Fibroblast of lung (primary cell): Measurements from ENCODE around the gene PRSS16. TPM values are rescaled to one million over a fixed set of nuclear protein-coding genes. Genes with fewer than 3 reads are reported as not detected.

ENCODE experiments used
- DNase-seq, 2 donors: peaks; one replicate each; pipeline versions ENCODE4 v3.0.0 to v3.0.0-alpha.2; 2010; ENCODE audit warnings: low read depth in 2 of 2
- H2AFZ ChIP-seq: 2 replicates; pipeline ENCODE4 v1.5.1; 2012; ENCODE audit warnings: low read length, control low read depth, inconsistent platforms
- H3K27ac ChIP-seq: 2 replicates; pipeline ENCODE4 v1.5.1; 2011; ENCODE audit warnings: low read length, control low read depth; ENCODE audit not compliant: insufficient read depth
- H3K27me3 ChIP-seq: 2 replicates; pipeline ENCODE4 v1.5.1; 2011; ENCODE audit warnings: mild to moderate bottlenecking, low read length; ENCODE audit not compliant: control insufficient read depth, insufficient read depth
- H3K36me3 ChIP-seq: 2 replicates; pipeline ENCODE4 v1.5.1; 2011; ENCODE audit warnings: low read length; ENCODE audit not compliant: control insufficient read depth, insufficient read depth
- H3K4me1 ChIP-seq: 2 replicates; pipeline ENCODE4 v1.5.1; 2011; ENCODE audit warnings: low read length; ENCODE audit not compliant: control insufficient read depth, insufficient read depth; ENCODE audit errors: extremely low read depth
- H3K4me2 ChIP-seq: 2 replicates; pipeline ENCODE4 v1.5.1; 2011; ENCODE audit warnings: low read length, control low read depth; ENCODE audit not compliant: insufficient read depth; ENCODE audit errors: extremely low read depth
- H3K4me3 ChIP-seq, 4 experiments: fragments of 200-600 bp in 1 of 4; sonication (generic) in 1 of 4; replicated peaks in 1 of 4; 2 replicates each; pipeline ENCODE4 v1.5.1; 2011 to 2016; ENCODE audit warnings: low read length in 4 of 4, low read depth in 3 of 4, mild to moderate bottlenecking in 3 of 4, control low read depth in 2 of 4, inconsistent platforms in 1 of 4, mixed read lengths in 1 of 4; ENCODE audit not compliant: insufficient read depth in 1 of 4; ENCODE audit errors: control extremely low read depth in 1 of 4
- H3K79me2 ChIP-seq: 2 replicates; pipeline ENCODE4 v1.5.1; 2012; ENCODE audit warnings: mild to moderate bottlenecking, low read length, inconsistent platforms; ENCODE audit not compliant: control insufficient read depth, insufficient read depth
- H3K9ac ChIP-seq: 2 replicates; pipeline ENCODE4 v1.5.1; 2011; ENCODE audit warnings: mild to moderate bottlenecking, low read length, control low read depth; ENCODE audit not compliant: insufficient read depth
- H3K9me3 ChIP-seq: 2 replicates; pipeline ENCODE4 v1.5.1; 2012; ENCODE audit warnings: low read depth, low read length; ENCODE audit not compliant: control insufficient read depth, insufficient read depth
- H4K20me1 ChIP-seq: 2 replicates; pipeline ENCODE4 v1.5.1; 2011; ENCODE audit warnings: low read length; ENCODE audit not compliant: control insufficient read depth, insufficient read depth; ENCODE audit errors: extremely low read depth
- CTCF ChIP-seq, 2 donors: IDR thresholded peaks in 1 of 2; conservative IDR thresholded peaks in 1 of 2; 1 replicate in 1 of 2; 2 replicates in 1 of 2; pipeline ENCODE4 v1.5.1; 2011 to 2012; ENCODE audit warnings: low read length in 2 of 2, control low read depth in 1 of 2, inconsistent platforms in 1 of 2, low read depth in 1 of 2, mild to moderate bottlenecking in 1 of 2
- EZH2 ChIP-seq: IDR thresholded peaks from 2 replicates; pipeline ENCODE4 v1.5.1; 2012; ENCODE audit warnings: low read length, control low read depth, mild to moderate bottlenecking; ENCODE audit errors: missing control alignments
- polyA plus RNA-seq, 2 donors: library from polyadenylated mRNA; depleted of rRNA in 1 of 2; stranded (reverse) in 1 of 2; unstranded in 1 of 2; fragments of >200 nt; gene quantifications; 2 replicates each; pipeline ENCODE4 v1.2.1, GENCODE V29; 2011 to 2012; ENCODE audit warnings: missing spikeins in 1 of 2
- total RNA-seq: library from RNA; depleted of rRNA; stranded (reverse); fragments of >200 nt; gene quantifications from 2 replicates; pipeline ENCODE4 v1.2.1, GENCODE V29; 2014

Gene PRSS16
- total and polyA plus RNA-seq, 2 donors (not counting 1 experiment from before 2014, with no cell fraction given): not detected

GRCh38 chr6:27224729-27225128, 22.8 kb upstream of the PRSS16 start:
- Histone ChIP-seq H3K4me2 (no peak overlapping the region), H4K20me1 (no peaks in the 10 kb centered on the region), H3K27me3 (no peaks in the 10 kb centered on the region), H3K9me3 (no peaks in the 10 kb centered on the region), H3K4me3 (no peak overlapping the region), H3K36me3 (no peaks in the 10 kb centered on the region), H2AFZ (no peak overlapping the region), H3K9ac (no peak overlapping the region), H3K27ac (no peak overlapping the region), H3K79me2 (no peaks in the 10 kb centered on the region), H3K4me1 (no peaks in the 10 kb centered on the region)
- TF ChIP-seq CTCF (conservative IDR thresholded peaks at IDR 0.05 in 1 of 2, IDR thresholded peaks at IDR 0.05 in 1 of 2; ENCODE audit: low read depth in 1 of 2, low read length in 2 of 2): no peak
- no peak for TF ChIP-seq EZH2
- no peak for DNase-seq

DNA sequence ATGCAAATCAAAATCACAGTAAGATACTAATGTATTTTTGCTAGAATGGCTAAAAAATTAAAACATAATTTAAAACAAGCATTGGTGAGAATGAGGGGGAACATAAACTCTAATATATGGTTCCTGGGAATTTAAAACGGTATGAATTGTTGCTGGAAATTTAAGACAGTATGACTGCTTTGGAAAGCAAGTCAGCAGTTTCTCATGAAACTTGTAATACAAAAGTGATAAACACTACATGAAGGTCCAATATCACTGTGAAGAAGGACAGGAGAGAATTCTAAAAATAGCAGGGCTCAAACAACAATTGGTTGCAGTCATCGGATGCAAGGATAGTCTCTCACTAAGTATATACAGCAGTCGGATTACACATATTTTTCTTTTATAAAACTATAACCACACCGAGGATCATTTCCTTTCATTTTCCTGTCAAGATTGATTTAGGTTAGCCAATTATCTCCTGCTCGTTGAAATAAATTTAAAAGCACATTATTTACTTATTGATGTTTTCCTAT, 18.5 kb upstream of the PRSS16 start:
- H3K79me2 ChIP-seq: no peaks in the 10 kb centered on the region
- no peak overlapping the region for H3K9ac ChIP-seq
- H4K20me1 ChIP-seq: no peaks in the 10 kb centered on the region
- H2AFZ ChIP-seq: no peak overlapping the region
- no peaks in the 10 kb centered on the region for H3K4me1 ChIP-seq
- H3K9me3 ChIP-seq: no peaks in the 10 kb centered on the region
- no peaks in the 10 kb centered on the region for H3K36me3 ChIP-seq
- no peaks in the 10 kb centered on the region for H3K27me3 ChIP-seq
- TF ChIP-seq EZH2 (no peak), CTCF (conservative IDR thresholded peaks at IDR 0.05 in 1 of 2, IDR thresholded peaks at IDR 0.05 in 1 of 2; ENCODE audit: low read depth in 1 of 2, low read length in 2 of 2) (no peak)
- DNase-seq: no peak
- no peak overlapping the region for H3K4me2 ChIP-seq
- H3K27ac ChIP-seq: no peak overlapping the region
- H3K4me3 ChIP-seq: no peak overlapping the region

DNA sequence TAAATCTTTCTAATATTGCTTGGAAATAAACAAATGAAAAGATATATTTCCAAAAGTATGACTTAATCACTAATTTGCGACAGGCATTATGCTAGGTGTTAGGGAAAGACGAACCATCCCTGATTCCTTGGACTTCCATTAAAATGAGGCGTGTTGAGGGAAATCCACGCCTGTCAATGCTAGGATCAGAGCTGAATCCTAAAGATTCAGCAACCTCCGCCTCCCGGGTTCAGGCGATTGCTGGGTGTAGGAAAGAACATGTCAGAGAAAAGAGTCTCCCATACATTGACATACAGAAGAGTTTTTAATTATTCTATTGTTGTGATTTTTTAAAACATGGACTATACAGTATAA, 16.8 kb upstream of the PRSS16 start:
- Histone ChIP-seq H3K79me2 (no peaks in the 10 kb centered on the region), H3K4me3 (no peak overlapping the region), H3K4me1 (no peaks in the 10 kb centered on the region), H3K27me3 (no peaks in the 10 kb centered on the region), H3K27ac (no peak overlapping the region), H3K9ac (no peak overlapping the region), H3K4me2 (peak overlapping the region; percentile 7), H3K9me3 (no peaks in the 10 kb centered on the region), H3K36me3 (no peaks in the 10 kb centered on the region), H4K20me1 (no peaks in the 10 kb centered on the region), H2AFZ (no peak overlapping the region)
- TF ChIP-seq EZH2 (no peak), CTCF (conservative IDR thresholded peaks at IDR 0.05 in 1 of 2, IDR thresholded peaks at IDR 0.05 in 1 of 2; ENCODE audit: low read depth in 1 of 2, low read length in 2 of 2) (no peak)
- DNase-seq: no peak
